Measurements from ENCODE around the gene POLR3H.

DNA sequence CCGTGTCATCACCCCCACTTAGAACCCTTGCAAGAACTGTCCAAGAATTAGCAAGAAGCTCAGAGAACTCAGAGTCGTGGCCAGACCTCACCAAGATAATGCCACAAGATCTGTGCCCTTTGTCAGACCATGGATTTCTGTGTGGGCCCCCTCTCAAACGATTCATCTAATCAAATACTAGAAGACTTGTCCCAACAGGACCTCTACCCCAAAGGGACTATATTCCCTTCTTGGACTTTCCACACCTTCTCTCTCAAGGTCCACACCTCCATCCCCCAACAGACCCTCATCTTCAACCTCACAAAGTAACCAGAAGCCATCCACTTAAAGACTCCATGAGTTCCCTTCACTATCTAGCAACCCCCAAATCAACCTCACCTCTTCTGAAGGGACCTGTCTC is 2.8 kb downstream of the POLR3H start:
- TF ChIP-seq CTCF (conservative IDR thresholded peaks at IDR 0.05): no peak
- TF ChIP-seq ZFX (IDR thresholded peaks at IDR 0.05): no peak

Measured in C4-2B (cell line).